GM21825 (cell line): ENCODE measurements around the gene KIF5C.

ENCODE experiments used
- ATAC-seq: cut with Tn5 transposase; IDR thresholded peaks from one replicate; pipeline ENCODE4 v1.9.1; 2021; ENCODE audit warnings: mild to moderate bottlenecking, moderate library complexity; ENCODE audit not compliant: unreplicated experiment

Gene KIF5C

GRCh38 chr2:149037851-149038250, 162.8 kb downstream of the KIF5C start:
- ATAC-seq, result no peak

GRCh38 chr2:149038442-149039212, 163.6 kb downstream of the KIF5C start, which contains the start of gene LYPD6B:
TSS of gene LYPD6B (plus strand) at chr2:149038699. CDS start at chr2:149130949, 92,250 bp downstream.
- no peak for ATAC-seq

DNA sequence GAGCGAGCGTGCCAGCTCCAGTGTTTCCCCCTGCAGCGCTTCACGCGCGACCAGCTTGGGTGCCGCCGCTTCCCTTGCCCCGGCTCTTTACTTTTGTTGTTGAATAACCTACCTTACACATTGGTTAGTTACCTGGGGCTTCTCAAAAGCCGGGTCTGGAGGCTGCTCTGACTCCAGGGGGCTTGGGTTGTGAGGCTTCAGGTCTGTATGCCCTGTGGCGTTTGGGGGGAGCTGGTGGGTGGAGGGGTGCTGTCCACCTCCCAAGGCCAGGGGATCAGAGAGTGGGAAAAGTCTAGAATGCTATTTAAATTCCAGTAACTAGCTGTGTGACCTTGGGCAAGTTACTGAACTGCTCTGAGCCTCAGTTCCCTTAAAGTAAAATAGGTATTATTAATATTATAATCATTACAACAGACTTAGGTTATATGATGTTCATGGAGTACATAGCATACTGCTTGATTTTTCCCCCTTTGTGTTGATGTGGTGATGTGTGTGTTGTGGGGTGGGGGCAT, 164.2 kb downstream of the KIF5C start:
- no peak for ATAC-seq

- ATAC-seq, result no peak
Measured at GRCh38 chr2:149040451-149040850, 165.4 kb downstream of the KIF5C start.

- ATAC-seq, result no peak
Measured at GRCh38 chr2:149041482-149041881, 166.5 kb downstream of the KIF5C start.

- ATAC-seq, result no peak
Measured at GRCh38 chr2:149042881-149043280, 167.9 kb downstream of the KIF5C start.

DNA sequence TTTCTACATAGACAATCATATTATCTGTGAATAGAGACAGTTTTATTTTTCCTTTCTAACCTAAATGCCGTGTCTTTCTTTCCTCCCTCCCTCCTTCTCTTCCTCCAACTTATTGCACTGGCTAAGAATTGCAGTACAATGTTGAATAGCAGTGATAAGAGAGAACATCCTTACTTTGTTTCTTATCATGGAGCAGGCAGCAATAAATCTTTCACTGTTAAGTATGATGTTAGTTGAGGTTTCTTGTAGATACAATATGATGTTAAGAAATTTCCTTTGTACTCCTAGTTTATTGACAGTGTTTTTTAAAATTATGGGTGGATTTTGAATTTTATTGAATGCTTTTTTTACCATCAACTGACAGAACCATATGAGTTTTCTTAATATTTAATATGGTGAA, 169.5 kb downstream of the KIF5C start:
- ATAC-seq, result no peak

DNA sequence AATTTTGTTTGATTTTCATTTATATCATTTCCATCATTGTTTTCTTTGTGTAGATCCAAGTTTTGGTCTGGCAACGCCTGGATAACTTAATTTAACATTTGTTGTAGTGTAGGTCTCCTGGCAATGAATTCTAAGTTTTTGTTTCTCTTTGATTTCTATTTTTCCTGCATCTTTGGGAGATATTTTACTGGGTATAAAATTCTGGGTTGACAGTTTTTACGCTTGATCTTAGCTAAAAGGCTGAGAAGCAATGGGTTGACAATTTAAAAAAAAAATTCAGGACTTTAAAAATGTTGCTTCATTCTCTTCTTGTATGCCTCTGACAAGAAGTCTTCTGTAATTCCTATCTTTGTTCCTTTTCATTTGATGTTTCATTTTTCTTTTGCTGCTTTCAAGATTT, 172.1 kb downstream of the KIF5C start:
- no peak for ATAC-seq

- ATAC-seq, result no peak
Measured at GRCh38 chr2:149049142-149049541, 174.1 kb downstream of the KIF5C start.

GRCh38 chr2:149050188-149050587, 175.2 kb downstream of the KIF5C start:
- ATAC-seq, result peak; percentile 87

GRCh38 chr2:149055751-149056150, 180.7 kb downstream of the KIF5C start:
- ATAC-seq, result no peak

DNA sequence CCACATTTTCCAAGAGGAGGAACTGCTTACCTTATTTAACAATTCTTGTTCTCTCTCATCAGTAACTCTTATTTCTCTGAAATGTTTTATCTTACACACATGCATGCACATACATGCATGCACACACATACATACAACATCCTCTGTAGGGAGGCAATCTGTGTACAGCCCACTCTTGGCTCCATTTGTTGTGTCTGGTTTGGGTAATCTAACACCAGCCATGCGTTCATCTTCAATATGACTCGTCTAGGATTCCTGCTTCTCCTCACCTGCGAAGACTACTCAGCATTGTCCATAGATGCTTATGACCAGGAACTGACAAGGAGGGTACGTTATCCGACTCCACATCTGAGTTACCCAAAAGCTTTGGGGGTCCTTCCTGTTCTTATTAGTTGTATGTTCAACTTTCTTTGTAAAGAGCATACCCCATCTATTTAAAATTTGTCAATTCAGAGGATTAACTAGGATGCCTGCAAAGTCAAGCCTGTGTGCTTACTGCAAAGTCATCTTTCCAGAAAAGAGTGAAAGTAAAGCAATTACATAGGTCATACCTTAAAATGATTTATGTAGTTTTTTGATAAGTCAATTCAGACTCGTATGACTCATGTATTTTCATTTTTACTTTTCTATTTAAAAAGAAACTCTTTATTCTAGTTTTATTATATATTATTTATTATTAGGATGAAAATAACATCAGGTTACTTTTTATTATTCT, 181.7 kb downstream of the KIF5C start:
- ATAC-seq, result no peak

DNA sequence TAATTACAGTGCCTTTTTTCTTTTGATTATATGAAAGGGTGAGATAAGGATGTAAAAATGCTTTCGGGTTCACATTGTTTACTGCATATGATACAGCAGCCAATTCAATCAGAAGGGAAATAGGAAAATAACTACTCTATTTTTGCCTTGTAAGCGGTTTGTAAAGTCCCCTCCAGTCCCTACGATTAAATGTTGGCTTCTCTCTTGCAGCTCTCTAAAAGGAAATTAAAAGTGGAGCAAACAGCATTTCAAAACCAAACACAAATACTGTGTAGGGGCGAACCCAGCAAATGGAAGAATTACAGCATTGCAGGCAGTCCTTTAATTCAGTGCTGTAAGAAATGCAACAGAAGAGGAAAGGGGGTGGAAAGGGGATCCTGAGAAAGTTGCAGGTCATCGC, 182.4 kb downstream of the KIF5C start:
- no peak for ATAC-seq

GRCh38 chr2:149058936-149059335, 183.9 kb downstream of the KIF5C start:
- ATAC-seq, result no peak

GRCh38 chr2:149059822-149060221, 184.8 kb downstream of the KIF5C start:
- ATAC-seq, result no peak

DNA sequence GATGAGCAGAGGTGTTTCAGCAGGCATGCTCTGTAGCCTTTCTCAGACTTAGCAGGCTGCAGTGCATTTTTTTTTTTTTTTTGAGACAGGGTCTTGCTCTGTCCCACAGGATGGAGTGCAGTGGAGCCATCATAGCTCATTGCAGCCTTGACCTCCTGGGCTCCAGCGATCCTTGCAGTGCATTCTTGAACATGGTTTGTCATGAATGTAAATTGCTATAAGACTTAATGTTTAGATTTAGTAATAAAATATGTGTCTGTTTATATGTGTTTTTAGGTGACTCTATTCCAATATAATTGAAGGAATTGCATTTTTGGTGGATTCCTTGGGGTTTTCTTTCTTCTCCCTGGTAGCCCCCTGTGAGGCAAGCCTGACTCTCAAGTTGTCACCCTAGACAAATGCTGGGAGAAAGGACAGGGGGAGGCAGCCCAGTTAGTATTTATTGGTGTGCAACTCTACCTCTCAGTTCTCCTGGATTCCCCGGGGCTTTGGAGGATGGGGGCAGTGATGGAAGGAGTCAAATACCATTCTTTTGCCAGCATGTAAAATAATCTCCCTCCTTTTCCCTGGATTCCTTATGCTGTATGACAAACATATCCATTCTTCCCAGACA, 186.2 kb downstream of the KIF5C start:
- ATAC-seq, result no peak

- no peak for ATAC-seq
Measured at GRCh38 chr2:149062531-149062930, 187.5 kb downstream of the KIF5C start.

GRCh38 chr2:149063177-149063576, 188.2 kb downstream of the KIF5C start:
- ATAC-seq, result no peak

DNA sequence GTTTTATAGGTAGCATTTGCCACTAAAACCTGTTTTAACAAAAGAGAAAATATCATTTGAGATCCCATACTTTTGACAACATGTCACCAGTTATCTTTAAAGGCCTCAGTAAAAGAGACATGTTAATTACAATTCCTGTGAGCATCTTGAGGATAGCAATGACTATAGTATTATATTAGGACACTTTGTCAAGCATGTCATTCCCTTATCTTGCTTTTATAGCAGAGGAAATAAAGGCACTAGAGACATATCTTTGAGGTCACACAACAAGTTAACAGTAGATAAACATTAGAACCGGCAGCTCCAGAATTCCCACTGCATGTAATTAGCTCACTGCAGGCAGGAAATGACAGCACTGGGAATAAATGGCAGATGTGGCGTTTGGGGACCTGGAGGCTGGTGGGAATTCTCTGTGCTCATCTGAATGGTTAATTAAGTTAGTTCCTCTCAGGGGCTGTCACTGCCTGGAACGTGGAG, 189.4 kb downstream of the KIF5C start:
- no peak for ATAC-seq

GRCh38 chr2:149064856-149065630, 190.0 kb downstream of the KIF5C start:
- ATAC-seq, result no peak
